HG03432 (cell line): Measurements from ENCODE around the gene BMP10.

Source experiments
- ATAC-seq: cut with Tn5 transposase; IDR thresholded peaks from one replicate; pipeline ENCODE4 v1.9.1; 2021; ENCODE audit warnings: mild to moderate bottlenecking, moderate library complexity; ENCODE audit not compliant: unreplicated experiment

Gene BMP10

DNA sequence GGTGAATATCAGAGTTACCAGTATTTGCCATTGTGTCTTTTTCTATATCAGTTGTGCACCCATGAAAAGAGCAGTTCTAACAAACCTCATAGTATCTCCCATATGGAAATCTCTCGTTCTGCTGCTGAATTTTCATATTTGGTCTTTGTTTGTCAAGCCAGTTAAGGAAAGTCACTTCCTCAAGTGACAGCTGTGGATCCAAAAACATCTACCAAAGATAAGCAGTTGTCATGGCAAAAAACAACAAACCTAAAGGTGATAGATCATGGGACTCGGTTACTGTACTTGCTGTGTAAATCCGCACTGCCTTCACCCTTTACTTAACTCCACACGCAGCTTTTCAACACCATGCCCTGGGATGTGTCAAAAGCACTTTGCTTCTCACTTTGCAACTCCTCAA is 17.3 kb downstream of the BMP10 start:
- no peak for ATAC-seq

GRCh38 chr2:68853035-68853434 is 18.2 kb downstream of the BMP10 start:
- ATAC-seq: no peak

GRCh38 chr2:68850524-68850923 is 20.7 kb downstream of the BMP10 start:
- ATAC-seq: no peak

GRCh38 chr2:68849579-68850030 is 21.6 kb downstream of the BMP10 start:
- no peak for ATAC-seq

DNA sequence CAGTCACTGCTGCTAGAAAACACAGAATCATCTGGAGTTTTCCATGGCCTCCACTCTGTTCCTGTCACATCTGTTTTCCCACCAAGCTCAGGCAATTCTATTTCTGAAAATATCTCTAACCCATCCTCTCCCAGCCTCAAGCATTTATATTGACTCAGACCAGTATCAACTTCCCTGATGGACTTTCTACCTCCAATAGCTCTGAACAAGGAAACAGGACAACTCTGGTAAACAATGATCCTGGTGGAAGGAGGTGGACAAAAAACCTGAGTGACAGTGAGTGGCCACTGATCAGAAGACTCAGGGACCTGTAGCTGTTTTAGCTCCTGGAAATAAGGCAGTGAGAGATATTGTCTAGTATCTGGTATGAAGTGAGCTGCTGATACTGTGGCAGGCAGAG is 23.4 kb downstream of the BMP10 start:
- ATAC-seq: no peak

- ATAC-seq: no peak
Measured at GRCh38 chr2:68846091-68846490, 25.1 kb downstream of the BMP10 start.

DNA sequence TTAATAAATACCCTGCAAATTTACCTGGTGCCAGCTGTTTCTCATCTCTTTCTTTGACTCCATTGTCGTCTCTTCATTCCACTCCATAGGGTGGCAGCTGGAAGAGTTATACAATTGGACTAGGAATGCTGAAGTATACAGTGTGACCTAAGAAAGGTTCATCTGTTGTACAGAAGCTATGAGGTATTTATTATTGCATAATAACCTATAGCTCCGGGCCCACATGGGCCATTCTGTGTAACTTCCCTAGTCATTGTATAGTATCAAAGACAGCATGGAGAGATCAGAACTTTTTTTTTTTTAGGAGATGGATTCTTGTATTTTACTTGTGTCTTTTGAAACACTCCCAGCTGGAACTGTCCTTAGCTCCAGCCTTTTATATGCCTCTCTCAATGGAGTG is 26.2 kb downstream of the BMP10 start:
- no peak for ATAC-seq

DNA sequence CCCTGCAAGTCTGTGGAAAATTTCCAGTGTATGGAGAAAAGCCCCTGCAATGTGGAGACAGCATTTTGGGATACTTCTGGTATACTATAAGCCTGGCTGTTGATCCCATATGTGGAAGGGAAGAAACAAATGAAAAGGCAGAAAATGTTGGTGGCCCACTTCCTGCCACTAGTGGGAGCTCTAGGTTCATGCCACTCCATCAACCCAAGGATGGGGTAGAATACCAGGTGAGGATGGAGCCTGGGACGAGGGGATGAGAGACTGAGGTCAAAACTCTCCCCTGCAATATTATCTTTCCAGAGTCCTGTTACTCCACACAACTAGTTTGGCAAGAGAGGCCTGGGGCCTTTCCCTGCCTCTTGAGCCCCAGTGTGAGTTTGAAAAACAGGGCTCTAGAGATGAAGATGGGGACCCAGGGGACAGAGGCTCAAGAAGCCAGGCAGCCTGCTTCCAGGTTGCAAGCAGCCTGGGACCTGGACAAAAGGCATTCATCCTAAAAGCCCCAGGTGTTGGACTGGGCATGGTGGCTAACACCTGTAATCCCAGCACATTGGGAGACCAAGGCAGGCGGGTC is 31.9 kb downstream of the BMP10 start:
- ATAC-seq: no peak

GRCh38 chr2:68838641-68839040 is 32.6 kb downstream of the BMP10 start:
- no peak for ATAC-seq

GRCh38 chr2:68837861-68838341 is 33.3 kb downstream of the BMP10 start:
- peak; percentile 64 for ATAC-seq

DNA sequence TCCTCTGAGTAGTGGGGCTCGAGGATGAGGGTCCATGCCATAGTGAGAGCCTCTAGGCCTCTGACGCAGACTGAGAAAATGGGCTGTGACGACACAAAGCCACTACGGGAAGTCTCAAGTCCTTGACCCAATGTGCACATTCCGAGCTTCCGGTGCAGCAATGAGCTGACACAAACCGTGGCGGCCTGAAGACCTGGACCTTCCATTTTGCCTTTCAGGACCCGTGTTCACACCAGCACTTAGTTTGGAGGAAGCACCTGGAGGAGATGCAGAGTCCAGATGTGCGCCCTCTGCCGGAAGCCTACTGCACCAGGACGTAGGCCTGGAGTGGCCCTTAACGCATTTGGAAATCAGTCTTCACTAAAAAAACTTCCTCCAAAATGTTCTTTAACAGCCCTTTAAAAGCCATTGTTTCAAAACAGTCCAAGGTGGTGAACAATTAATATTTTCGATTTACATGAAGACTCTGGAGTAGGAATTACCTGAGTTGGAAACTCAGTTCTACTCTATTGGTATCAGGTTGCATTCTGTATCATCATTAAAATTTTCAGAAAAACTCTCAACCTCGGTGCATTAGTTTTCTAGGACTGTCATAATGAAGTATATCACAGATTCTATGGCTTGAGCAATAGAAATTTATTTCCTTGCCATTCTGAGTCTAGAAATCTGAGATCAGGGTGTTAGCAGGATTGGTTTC is 33.9 kb downstream of the BMP10 start:
- ATAC-seq: peak; percentile 34

GRCh38 chr2:68835621-68836020 is 35.6 kb downstream of the BMP10 start:
- ATAC-seq: no peak

DNA sequence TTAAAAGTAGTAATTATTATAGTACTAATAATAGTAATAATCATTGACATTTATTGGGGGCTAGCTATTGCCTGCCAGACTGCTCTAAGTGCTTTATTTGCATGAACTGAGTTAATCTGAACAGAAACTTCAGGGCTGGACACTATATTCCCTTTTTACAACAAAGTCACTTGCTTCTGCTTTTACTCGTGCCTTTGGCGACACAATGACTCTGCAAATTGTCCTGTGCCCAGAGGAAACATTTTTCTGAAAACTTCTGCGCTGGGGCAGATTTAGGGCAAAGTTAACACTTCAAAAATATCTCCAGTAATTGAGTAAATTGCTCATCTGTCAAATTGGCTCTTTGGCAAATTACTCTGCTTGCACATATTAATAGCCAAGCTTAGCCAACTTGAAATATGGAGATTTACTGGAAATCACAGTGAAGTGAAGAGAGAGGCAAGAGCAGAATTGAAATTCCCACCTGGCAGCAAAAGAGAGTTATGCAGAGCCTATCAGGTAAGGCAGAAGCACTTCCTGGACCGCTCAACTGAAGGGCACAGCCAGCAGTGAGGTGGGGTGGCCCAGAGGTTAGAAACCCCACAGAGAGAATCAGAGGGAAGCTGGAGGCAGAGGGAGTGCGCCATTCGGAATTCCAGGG is 36.3 kb downstream of the BMP10 start:
- no peak for ATAC-seq

DNA sequence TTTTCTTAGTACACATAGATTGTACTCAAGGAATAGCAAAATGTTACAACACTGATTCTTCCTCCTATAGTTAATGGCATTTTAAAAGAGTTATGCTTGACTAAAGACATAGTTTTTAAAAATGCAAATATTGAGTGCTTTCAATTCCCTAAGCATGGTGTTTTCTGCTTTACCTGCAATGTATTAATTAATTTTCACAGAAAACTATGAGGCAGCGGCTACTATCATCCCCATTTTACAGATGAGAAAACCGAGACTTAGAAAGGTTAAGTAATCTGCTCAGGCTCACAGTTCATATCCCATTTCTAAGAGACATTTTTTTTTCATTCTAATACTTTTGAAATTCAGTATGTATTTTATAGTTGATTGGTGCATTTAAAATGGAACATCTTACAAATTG is 38.0 kb downstream of the BMP10 start:
- no peak for ATAC-seq

- ATAC-seq: peak; percentile 79
Measured at GRCh38 chr2:68832233-68832869, 38.8 kb downstream of the BMP10 start.

- ATAC-seq: no peak
Measured at GRCh38 chr2:68831686-68832232, 39.4 kb downstream of the BMP10 start.

DNA sequence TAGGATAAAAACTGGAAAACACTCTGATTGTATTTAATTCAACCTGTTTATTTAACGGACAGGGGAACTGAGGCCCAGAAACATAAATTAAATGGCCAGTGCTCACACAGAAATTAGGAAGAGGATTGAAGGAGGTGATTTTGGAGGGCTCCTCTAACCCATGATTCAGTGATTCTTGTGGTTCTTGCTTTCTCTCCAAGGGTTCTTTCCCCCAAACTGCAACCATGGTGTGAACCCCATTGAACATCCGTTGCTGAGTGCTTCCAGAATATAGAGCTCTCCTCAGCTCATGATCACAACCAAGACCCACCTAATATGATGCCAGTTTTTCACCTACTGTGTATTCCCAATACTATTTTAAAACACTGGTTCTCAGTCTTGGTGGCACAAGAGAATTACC is 41.4 kb downstream of the BMP10 start:
- ATAC-seq: no peak

GRCh38 chr2:68828887-68829708 is 42.1 kb downstream of the BMP10 start:
- ATAC-seq: no peak

- no peak for ATAC-seq
Measured at GRCh38 chr2:68827666-68828065, 43.5 kb downstream of the BMP10 start.

- no peak for ATAC-seq
Measured at GRCh38 chr2:68825866-68826265, 45.3 kb downstream of the BMP10 start.

- ATAC-seq: no peak
Measured at GRCh38 chr2:68824831-68825230, 46.4 kb downstream of the BMP10 start.
